Fibroblast of skin of abdomen (primary cell): ENCODE data around the gene GRIK1.

ENCODE experiments used
- DNase-seq: peaks from one replicate; pipeline ENCODE4 v3.0.0-alpha.2; 2013

The GRIK1 gene

GRCh38 chr21:29661672-29662442, 277.9 kb downstream of the GRIK1 start:
- DNase-seq: no peak

GRCh38 chr21:29660047-29660720, 279.6 kb downstream of the GRIK1 start:
- no peak for DNase-seq

GRCh38 chr21:29658934-29659203, 280.9 kb downstream of the GRIK1 start:
- DNase-seq: no peak

GRCh38 chr21:29658177-29658933, 281.4 kb downstream of the GRIK1 start:
- no peak for DNase-seq

GRCh38 chr21:29657240-29657989, 282.4 kb downstream of the GRIK1 start:
- DNase-seq: no peak

- DNase-seq: peak; percentile 89
Observed at GRCh38 chr21:29656504-29657239, 283.1 kb downstream of the GRIK1 start.

- no peak for DNase-seq
Observed at GRCh38 chr21:29655577-29655976, 284.2 kb downstream of the GRIK1 start.

- DNase-seq: no peak
Observed at GRCh38 chr21:29654855-29655254, 284.9 kb downstream of the GRIK1 start.

GRCh38 chr21:29654203-29654602, 285.6 kb downstream of the GRIK1 start:
- DNase-seq: no peak

- DNase-seq: no peak
Observed at GRCh38 chr21:29650523-29651022, 289.2 kb downstream of the GRIK1 start.

GRCh38 chr21:29649406-29649814, 290.4 kb downstream of the GRIK1 start:
- DNase-seq: no peak

GRCh38 chr21:29648710-29649240, 291.0 kb downstream of the GRIK1 start:
- DNase-seq: no peak

- peak; percentile 9 for DNase-seq
Observed at GRCh38 chr21:29647353-29647781, 292.4 kb downstream of the GRIK1 start.

GRCh38 chr21:29645666-29646553, 293.9 kb downstream of the GRIK1 start:
- no peak for DNase-seq

GRCh38 chr21:29643289-29643688, 296.5 kb downstream of the GRIK1 start:
- no peak for DNase-seq

- DNase-seq: no peak
Observed at GRCh38 chr21:29642551-29643245, 297.1 kb downstream of the GRIK1 start.

- DNase-seq: no peak
Observed at GRCh38 chr21:29641635-29642550, 297.9 kb downstream of the GRIK1 start.

GRCh38 chr21:29641001-29641634, 298.7 kb downstream of the GRIK1 start:
- no peak for DNase-seq
